Stimulated activated CD4-positive, alpha-beta T cell treated with anti-CD3 and anti-CD28 coated beads, Interleukin-1b, Interleukin-23, amount 100 ng/mL, for 48 hours (primary cell): Measurements from ENCODE around the gene SUB1.

Experiments
- DNase-seq: peaks from one replicate; pipeline ENCODE4 v3.0.0-alpha.2; 2020

SUB1 gene

GRCh38 chr5:32646061-32646969 lies 61.0 kb downstream of the SUB1 start:
- DNase-seq, result no peak

DNA sequence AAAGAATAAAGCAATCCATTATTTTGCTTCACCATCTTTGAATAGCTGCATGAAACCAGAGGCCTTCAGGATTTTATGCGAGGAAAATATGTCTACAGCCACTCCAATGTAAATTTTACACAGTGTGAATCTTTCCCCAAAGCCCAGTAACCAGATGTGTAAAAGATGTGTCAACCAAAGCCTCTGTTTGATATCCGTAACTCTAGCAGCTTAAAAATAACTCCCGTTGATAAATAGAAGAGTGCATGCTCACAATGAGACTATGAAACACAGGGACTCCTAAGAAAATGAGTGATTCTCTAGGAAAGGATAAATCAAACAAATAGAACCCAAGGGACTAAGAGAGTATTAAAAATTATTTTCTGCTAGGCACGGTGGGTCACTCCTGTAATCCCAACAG lies 65.7 kb downstream of the SUB1 start:
- no peak for DNase-seq

- DNase-seq, result no peak
Measured at GRCh38 chr5:32651638-32652037, 66.3 kb downstream of the SUB1 start.
